Esophagus muscularis mucosa (tissue), 4 donors: Measurements from ENCODE around the gene IRF2BP2. TPM values are rescaled to one million over a fixed set of nuclear protein-coding genes. Genes with fewer than 3 reads are reported as not detected.

Source experiments
- DNase-seq: peaks from one replicate; pipeline ENCODE4 v3.0.0-alpha.2; 2017; ENCODE audit errors: extremely low spot score
- H3K27ac ChIP-seq, 4 donors: fragments of 200-600 bp; sonication (generic); replicated peaks in 1 of 4; 1 replicate in 3 of 4; 2 replicates in 1 of 4; pipeline ENCODE4 v1.5.1; 2016 to 2019; ENCODE audit warnings: mild to moderate bottlenecking in 1 of 4
- H3K27me3 ChIP-seq, 4 donors: fragments of 200-600 bp; sonication (generic); one replicate each; pipeline versions ENCODE4 v1.5.1 to v1.6.0; 2016 to 2019
- H3K36me3 ChIP-seq, 4 donors: fragments of 200-600 bp; sonication (generic); one replicate each; pipeline ENCODE4 v1.5.1; 2016 to 2019
- H3K4me1 ChIP-seq, 4 donors: fragments of 200-600 bp; sonication (generic); one replicate each; pipeline ENCODE4 v1.5.1; 2016 to 2019
- H3K4me3 ChIP-seq, 4 donors: fragments of 200-600 bp; sonication (generic); 1 replicate in 2 of 4; 2 replicates in 2 of 4; pipeline ENCODE4 v1.5.1; 2016 to 2019; ENCODE audit warnings: mild to moderate bottlenecking in 4 of 4, moderate library complexity in 1 of 4
- H3K9me3 ChIP-seq, 4 donors: fragments of 200-600 bp; sonication (generic); 1 replicate in 3 of 4; 2 replicates in 1 of 4; pipeline ENCODE4 v1.5.1; 2016 to 2019
- EP300 ChIP-seq: sonication (generic); formaldehyde crosslinking; IDR thresholded peaks from one replicate; pipeline ENCODE4 v1.6.1; 2017; ENCODE audit warnings: antibody characterized with exemption
- POLR2A ChIP-seq: fragments of 450-650 bp; IDR thresholded peaks from one replicate; pipeline ENCODE4 v1.6.1; 2017; ENCODE audit warnings: antibody characterized with exemption, moderate library complexity, mild to moderate bottlenecking, low read depth
- POLR2AphosphoS5 ChIP-seq, 2 donors: sonication (generic); formaldehyde crosslinking; IDR thresholded peaks; one replicate each; pipeline ENCODE4 v1.6.1; 2017; ENCODE audit warnings: antibody characterized with exemption in 2 of 2
- WGBS: methylation state at CpG from one replicate; pipeline ENCODE4 v1.1.5; 2018; 5-methylcytosine and 5-hydroxymethylcytosine counted together
- intact Hi-C: fragments of 100-400 bp; cut with DNase I; formaldehyde crosslinking; loops from one replicate; pipeline ENCODE4 v1.15.1; 2023
- total RNA-seq, 4 donors: library from RNA; depleted of rRNA; stranded (reverse); fragments of >200 nt; gene quantifications; one replicate each; pipeline versions ENCODE4 v1.1.0 to v1.2.1, GENCODE V29; 2016
- TF ChIP-seq, protein P1 (sequence below), 3 experiments: fragments of 200-600 bp in 2 of 3; fragments of 450-650 bp in 1 of 3; sonication (generic) in 2 of 3; IDR thresholded peaks; one replicate each; pipeline ENCODE4 v1.5.1; 2017 to 2019; ENCODE audit warnings: antibody characterized with exemption in 3 of 3, mild to moderate bottlenecking in 2 of 3, moderate library complexity in 1 of 3

Gene IRF2BP2
- total RNA-seq, 4 donors from 2014 or later, result 83.3 to 119 (median 97.9) TPM

DNA sequence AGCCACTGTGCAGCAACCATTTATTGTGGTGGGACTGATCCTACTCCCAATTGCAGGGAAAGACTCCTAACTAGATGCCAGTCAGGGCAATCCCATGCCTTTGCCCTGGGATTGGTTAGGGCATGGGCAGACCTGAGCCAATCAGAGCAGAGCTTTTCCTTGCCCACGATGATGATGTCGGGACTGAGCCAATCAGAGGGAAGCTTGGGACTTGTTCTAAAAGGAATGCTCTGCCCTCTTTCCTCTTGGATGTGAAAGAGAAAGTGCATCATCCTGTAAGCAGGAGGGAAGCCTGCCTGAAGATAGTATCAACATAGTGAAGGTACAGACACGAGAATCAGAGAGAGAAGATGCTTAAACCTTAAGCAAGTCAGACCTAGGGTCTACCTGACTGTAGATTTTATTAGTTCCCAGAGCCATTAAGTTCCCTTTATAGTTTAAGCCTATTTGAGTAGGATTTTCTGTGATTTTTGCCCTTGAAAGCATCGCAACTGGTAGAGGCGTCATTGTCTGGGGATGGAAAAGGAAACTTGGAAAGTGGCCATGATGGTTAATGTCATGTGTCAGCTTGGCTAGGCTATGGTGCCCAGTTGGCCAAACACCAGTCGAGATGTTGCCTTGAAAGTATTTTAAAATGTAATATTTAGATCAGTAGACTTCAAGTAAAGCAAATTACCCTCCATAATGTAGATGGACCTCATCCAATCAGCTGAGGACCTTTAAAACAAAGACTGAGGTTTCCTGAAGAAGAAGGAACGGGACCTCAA lies 19.9 kb downstream of the IRF2BP2 start:
- DNase-seq, result peak; percentile 66
- TF ChIP-seq POLR2A (no peak), EP300 (no peak), POLR2AphosphoS5 (IDR thresholded peaks at IDR 0.05) (peak in 1 of 2 donors; percentile 62)
- TF ChIP-seq, protein P1, sequence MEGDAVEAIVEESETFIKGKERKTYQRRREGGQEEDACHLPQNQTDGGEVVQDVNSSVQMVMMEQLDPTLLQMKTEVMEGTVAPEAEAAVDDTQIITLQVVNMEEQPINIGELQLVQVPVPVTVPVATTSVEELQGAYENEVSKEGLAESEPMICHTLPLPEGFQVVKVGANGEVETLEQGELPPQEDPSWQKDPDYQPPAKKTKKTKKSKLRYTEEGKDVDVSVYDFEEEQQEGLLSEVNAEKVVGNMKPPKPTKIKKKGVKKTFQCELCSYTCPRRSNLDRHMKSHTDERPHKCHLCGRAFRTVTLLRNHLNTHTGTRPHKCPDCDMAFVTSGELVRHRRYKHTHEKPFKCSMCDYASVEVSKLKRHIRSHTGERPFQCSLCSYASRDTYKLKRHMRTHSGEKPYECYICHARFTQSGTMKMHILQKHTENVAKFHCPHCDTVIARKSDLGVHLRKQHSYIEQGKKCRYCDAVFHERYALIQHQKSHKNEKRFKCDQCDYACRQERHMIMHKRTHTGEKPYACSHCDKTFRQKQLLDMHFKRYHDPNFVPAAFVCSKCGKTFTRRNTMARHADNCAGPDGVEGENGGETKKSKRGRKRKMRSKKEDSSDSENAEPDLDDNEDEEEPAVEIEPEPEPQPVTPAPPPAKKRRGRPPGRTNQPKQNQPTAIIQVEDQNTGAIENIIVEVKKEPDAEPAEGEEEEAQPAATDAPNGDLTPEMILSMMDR (IDR thresholded peaks at IDR 0.05), result no peak
- peak overlapping the region; percentile 59 to 76 (median 70) for H3K27ac ChIP-seq
- intact Hi-C loops, result loop anchor here (5.0 kb wide), 1 partner anchor 43 kb away; no protein-coding TSS in a partner anchor
- peaks cover 19 to 33% (median 29%) of the 10 kb centered on the region in 4 donors for H3K4me1 ChIP-seq
- no peak overlapping the region for H3K4me3 ChIP-seq
- 62% methylated on average over 7 of the region's 7 CpGs for WGBS
- no peaks in the 10 kb centered on the region for H3K9me3 ChIP-seq
- no peaks in the 10 kb centered on the region for H3K36me3 ChIP-seq
- H3K27me3 ChIP-seq, result no peaks in the 10 kb centered on the region

GRCh38 chr1:234589064-234589800 lies 20.7 kb downstream of the IRF2BP2 start:
- TF ChIP-seq POLR2AphosphoS5 (IDR thresholded peaks at IDR 0.05) (no peak), POLR2A (no peak), EP300 (no peak)
- TF ChIP-seq, protein P1 (IDR thresholded peaks at IDR 0.05), result no peak
- intact Hi-C loops, result loop anchor here (5.0 kb wide), 1 partner anchor 42 kb away; no protein-coding TSS in a partner anchor
- peak overlapping the region; percentile 59 to 76 (median 70) for H3K27ac ChIP-seq

GRCh38 chr1:234588386-234588785 lies 21.6 kb downstream of the IRF2BP2 start:
- Histone ChIP-seq H3K27me3 (no peaks in the 10 kb centered on the region), H3K27ac (no peak overlapping the region), H3K4me3 (no peak overlapping the region), H3K36me3 (no peaks in the 10 kb centered on the region), H3K4me1 (peaks cover 35 to 50% (median 46%) of the 10 kb centered on the region in 4 donors), H3K9me3 (no peaks in the 10 kb centered on the region)
- TF ChIP-seq EP300, result no peak
- TF ChIP-seq POLR2A, result no peak
- TF ChIP-seq POLR2AphosphoS5 (IDR thresholded peaks at IDR 0.05), result no peak
- TF ChIP-seq, protein P1 (IDR thresholded peaks at IDR 0.05), result no peak
- intact Hi-C loops, result loop anchor here (5.0 kb wide), 1 partner anchor 41 kb away; no protein-coding TSS in a partner anchor
- WGBS, result 89% methylated on average over 4 of the region's 4 CpGs
- no peak for DNase-seq

More at GRCh38 chr1:234589064-234589800, 20.7 kb downstream of the IRF2BP2 start:
- DNase-seq, result peak; percentile 75
- Histone ChIP-seq H3K4me1 (peaks cover 27 to 41% (median 37%) of the 10 kb centered on the region in 4 donors), H3K27me3 (no peaks in the 10 kb centered on the region), H3K4me3 (no peak overlapping the region), H3K9me3 (no peaks in the 10 kb centered on the region), H3K36me3 (no peaks in the 10 kb centered on the region)
- 87% methylated on average over 15 of the region's 16 CpGs for WGBS

- TF ChIP-seq, protein P1 (IDR thresholded peaks at IDR 0.05), result no peak
- 80% methylated on average over 12 of the region's 12 CpGs for WGBS
- H3K4me1 ChIP-seq, result peaks cover 44 to 64% (median 59%) of the 10 kb centered on the region in 4 donors
- intact Hi-C loops, result loop anchor here (5.0 kb wide), 1 partner anchor 40 kb away; no protein-coding TSS in a partner anchor
- DNase-seq, result peak; percentile 26
- no peaks in the 10 kb centered on the region for H3K27me3 ChIP-seq
- H3K4me3 ChIP-seq, result no peak overlapping the region
- H3K9me3 ChIP-seq, result no peaks in the 10 kb centered on the region
- H3K27ac ChIP-seq, result peak overlapping the region in 3 of 4 donors; percentile 27 to 87 (median 80)
- no peaks in the 10 kb centered on the region for H3K36me3 ChIP-seq
These were observed 23.0 kb downstream of the IRF2BP2 start for GRCh38 chr1:234586892-234587485.
